ENCODE data around the gene FCHSD2.
A peak's percentile ranks its signal among the peaks of the same experiment; 100 is the strongest.
"Not testable (repeated sequence)": the region's sequence is repeated elsewhere in the genome, so short reads cannot be mapped to it uniquely, and the experiment has no call there.

Gene FCHSD2

DNA sequence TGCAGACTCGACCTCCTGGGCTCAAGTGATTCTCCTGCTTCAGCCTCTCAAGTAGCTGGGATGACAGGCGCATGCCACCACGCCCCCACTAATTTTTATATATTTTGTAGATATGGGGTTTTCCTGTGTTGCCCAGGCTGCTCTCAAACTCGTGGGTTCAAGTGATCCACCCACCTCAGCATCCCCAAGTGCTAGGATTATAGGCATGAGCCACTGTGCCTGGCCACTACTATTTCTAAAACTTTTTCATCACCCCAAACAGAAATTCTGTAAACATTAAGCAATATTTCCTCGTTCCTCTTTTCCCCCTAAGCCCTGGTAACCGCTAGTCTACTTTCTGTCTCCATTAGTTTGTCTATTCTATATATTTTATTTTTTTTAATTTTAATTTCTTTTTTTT, 336.9 kb downstream of the FCHSD2 start:
- TF ChIP-seq, protein P1, sequence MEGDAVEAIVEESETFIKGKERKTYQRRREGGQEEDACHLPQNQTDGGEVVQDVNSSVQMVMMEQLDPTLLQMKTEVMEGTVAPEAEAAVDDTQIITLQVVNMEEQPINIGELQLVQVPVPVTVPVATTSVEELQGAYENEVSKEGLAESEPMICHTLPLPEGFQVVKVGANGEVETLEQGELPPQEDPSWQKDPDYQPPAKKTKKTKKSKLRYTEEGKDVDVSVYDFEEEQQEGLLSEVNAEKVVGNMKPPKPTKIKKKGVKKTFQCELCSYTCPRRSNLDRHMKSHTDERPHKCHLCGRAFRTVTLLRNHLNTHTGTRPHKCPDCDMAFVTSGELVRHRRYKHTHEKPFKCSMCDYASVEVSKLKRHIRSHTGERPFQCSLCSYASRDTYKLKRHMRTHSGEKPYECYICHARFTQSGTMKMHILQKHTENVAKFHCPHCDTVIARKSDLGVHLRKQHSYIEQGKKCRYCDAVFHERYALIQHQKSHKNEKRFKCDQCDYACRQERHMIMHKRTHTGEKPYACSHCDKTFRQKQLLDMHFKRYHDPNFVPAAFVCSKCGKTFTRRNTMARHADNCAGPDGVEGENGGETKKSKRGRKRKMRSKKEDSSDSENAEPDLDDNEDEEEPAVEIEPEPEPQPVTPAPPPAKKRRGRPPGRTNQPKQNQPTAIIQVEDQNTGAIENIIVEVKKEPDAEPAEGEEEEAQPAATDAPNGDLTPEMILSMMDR (IDR thresholded peaks at IDR 0.05; ENCODE audit: low read depth, low read length), result no peak
- no peak overlapping the region for H3K4me3 ChIP-seq (ENCODE audit: low read depth, low read length)

DNA sequence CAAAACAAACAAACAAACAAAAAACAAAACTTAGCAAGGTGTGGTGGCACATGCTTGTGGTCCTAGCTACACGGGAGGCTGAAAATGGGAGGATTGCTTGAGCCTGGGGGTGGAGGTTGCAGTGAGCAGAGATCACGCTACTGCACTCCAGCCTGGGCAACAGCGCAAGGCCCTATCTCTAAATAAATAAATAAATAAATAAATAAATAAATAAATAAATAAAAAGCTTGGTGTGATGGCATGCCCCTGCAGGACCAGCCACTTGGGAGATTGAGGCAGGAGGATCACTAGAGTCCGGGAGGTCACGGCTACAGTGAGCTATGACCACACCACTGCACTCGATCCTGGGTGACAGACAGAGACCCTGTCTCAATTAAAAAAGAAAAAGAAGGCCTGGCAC, 339.3 kb downstream of the FCHSD2 start:
- no peak overlapping the region for H3K4me3 ChIP-seq (ENCODE audit: low read depth, low read length)
- TF ChIP-seq, protein P1 (IDR thresholded peaks at IDR 0.05; ENCODE audit: low read depth, low read length), result no peak

DNA sequence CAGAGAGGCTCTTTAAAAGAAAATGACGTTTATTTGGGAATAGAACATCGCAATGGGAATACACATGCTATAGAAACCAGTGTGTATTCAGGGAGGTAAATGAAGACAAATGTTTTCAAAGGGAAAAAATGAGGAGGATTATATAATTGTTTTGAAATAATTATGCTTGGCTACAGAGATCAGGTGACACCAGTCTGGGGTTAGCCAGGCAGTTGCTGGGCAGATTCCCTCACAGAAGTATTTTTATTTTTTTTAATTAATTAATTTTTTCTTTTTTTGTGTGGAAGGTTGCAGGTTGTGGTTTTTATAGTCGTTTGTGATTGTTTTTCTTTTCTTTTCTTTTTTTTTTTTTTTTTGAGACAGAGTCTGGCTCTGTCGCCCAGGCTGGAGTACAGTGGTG, 342.7 kb downstream of the FCHSD2 start:
- TF ChIP-seq, protein P1 (IDR thresholded peaks at IDR 0.05; ENCODE audit: low read depth, low read length), result no peak
- H3K4me3 ChIP-seq (ENCODE audit: low read depth, low read length), result no peak overlapping the region

DNA sequence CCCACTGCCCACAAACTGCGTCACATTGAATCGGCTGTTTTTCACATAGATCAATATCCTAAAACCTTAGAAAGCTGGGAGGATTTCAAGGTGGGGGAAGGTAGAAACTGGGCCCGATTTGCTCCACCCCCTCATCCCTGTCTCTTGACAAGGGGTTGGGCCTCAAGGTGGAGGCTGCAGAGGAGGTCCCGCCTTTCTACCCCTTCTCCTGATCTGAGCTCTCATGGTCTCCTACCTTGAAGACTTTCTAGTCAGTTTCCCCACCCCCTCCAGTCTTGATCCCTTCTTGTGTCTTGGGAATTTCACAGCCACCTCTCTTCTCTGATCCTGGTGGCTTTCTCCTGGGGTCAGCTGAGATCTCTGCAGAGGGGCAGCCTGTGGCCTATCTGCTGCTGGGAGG, 343.8 kb downstream of the FCHSD2 start:
- TF ChIP-seq, protein P1 (IDR thresholded peaks at IDR 0.05; ENCODE audit: low read depth, low read length), result no peak
- H3K4me3 ChIP-seq (ENCODE audit: low read depth, low read length), result no peak overlapping the region

DNA sequence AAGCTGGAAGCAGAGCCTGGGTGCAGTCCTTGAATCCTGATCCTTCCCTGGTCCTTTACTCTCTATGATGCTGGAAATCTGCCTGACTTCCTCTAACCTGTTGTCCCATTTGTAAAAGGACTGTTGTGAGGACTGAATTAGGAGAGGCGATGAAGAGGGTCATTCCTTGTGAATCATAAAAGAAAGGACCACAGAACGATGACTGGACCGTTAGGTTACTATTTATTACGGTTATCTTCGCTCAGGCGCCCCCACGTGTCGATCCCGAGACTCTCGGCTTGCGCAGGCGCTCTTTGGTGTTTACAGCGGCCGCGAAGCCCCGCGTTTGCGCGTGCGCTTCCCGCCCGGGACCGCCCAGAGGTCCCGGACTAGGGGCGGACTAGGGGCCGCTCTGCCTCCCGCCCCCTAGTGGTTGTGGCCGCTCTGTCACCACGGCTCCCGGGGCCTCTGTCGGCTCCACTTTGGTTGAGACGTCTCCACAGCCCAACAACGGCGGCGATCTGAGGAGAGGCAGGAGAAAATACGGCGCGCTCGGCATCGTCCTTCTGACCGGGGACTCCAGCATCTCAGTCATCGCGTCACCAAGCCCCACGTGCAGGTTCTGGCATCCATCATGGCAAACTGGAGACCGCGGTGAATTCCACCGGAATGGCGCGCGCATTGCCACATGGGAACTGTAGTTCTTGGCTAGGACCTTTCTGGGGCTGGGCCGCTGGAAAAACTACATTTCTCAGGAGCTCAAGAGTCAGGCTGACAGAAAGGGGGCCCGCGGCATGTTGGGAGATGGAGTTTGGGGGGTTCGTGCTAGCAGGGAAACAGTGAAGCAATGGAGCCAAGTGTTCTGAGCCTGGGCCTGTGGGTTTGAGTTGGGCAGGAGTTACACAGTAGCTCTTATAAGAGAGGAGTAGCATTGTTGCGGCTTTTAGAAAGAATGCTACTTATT, 348.4 kb downstream of the FCHSD2 start, which contains the start of gene STARD10:
Gene STARD10, minus strand, starts transcription at position 623 of the 943 bp plus-strand sequence. CDS start 12,866 bp downstream, outside the sequence.
- TF ChIP-seq, protein P1 (IDR thresholded peaks at IDR 0.05; ENCODE audit: low read depth, low read length), result peak; percentile 97
- peak within 1 kb of the TSS; percentile 73 for H3K4me3 ChIP-seq (ENCODE audit: low read depth, low read length)

DNA sequence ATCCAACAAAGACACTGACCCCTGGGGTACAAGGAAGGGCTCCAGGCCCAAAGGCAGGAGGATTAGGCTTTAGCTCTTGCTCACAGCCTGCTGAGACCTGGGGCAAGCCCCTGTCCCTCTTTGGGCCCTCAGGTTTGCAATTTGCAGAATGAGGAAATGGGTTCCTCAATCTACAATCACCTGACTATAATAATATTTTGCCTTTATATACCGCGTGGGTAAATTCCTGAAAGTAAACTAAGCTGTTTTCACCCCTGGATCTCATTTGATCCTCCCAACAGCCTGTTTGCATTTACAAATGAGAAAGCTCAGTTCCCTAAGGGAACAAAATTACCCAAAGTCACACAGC, 349.1 kb downstream of the FCHSD2 start:
- TF ChIP-seq, protein P1 (IDR thresholded peaks at IDR 0.05; ENCODE audit: low read depth, low read length), result no peak
- peak overlapping the region; percentile 25 for H3K4me3 ChIP-seq (ENCODE audit: low read depth, low read length)

DNA sequence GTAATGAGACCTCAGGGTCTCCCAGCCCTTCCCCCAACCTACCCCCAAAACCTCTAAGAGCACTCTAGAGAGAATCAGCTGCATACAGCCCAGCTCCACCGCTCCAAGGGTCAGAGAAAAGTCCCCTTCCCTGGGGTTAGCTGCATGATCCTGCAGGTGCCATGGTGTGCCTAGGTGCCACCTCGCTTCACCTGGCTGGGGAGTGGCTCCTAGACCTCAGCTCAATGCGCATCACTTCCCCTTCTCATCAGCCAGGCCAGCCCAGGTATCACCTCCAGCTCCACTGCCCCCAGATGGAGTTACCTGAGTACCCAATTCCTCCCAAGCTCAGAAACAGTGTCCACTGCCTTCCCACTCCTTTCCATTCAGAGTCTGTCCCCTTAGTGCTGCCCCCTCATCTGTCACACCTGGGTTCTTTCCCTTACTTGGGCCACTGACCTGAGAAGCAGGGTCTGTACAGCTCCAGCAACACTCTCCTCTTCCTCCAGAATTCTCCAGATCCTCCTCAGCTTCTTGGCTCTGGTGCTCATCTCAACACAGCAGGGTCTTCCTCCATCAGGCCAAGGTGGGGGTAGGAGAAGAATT, 349.6 kb downstream of the FCHSD2 start:
- TF ChIP-seq, protein P1 (IDR thresholded peaks at IDR 0.05; ENCODE audit: low read depth, low read length), result no peak
- no peak overlapping the region for H3K4me3 ChIP-seq (ENCODE audit: low read depth, low read length)

DNA sequence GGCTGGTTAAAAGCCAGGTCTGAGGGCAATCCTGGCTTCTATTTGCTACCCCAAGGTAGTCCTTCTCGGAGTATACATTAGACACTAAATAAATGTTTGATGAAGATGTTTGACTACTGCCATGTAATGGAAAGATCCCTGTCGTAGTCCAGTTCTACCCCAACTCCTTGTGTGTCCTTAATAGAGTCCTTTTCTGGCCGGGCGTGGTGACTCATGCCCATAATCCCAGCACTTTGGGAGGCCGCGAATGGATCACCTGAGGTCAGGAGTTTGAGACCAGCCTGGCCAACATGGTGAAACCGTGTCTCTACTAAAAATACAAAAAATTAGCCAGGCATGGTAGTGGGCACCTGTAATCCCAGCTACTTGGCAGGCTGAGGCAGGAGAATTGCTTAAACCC, 350.9 kb downstream of the FCHSD2 start:
- not testable (repeated sequence) for H3K4me3 ChIP-seq (ENCODE audit: low read depth, low read length)

All from WI38 (cell line).